Measurements from ENCODE around the gene C6orf89.

DNA sequence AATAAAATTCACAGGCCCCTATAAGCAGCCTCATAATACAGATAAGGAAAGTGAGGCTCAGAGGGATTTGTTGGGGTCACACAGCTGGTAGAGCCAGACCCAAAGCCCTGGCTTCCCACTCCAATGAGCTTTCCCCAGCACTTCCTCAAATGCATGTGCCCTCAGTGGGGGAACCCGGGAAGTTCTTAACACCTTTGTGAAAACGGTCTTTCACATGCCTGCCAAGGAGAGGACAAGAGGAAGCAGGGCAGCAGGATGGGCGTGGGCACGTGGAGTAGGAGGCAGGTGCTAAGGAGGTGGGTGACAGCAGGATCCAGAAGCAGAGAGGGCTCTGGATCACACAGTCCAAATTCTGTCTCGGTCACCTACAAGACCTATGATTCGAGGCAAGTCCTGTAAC is 69.4 kb downstream of the C6orf89 start:
- TF ChIP-seq, protein P1, sequence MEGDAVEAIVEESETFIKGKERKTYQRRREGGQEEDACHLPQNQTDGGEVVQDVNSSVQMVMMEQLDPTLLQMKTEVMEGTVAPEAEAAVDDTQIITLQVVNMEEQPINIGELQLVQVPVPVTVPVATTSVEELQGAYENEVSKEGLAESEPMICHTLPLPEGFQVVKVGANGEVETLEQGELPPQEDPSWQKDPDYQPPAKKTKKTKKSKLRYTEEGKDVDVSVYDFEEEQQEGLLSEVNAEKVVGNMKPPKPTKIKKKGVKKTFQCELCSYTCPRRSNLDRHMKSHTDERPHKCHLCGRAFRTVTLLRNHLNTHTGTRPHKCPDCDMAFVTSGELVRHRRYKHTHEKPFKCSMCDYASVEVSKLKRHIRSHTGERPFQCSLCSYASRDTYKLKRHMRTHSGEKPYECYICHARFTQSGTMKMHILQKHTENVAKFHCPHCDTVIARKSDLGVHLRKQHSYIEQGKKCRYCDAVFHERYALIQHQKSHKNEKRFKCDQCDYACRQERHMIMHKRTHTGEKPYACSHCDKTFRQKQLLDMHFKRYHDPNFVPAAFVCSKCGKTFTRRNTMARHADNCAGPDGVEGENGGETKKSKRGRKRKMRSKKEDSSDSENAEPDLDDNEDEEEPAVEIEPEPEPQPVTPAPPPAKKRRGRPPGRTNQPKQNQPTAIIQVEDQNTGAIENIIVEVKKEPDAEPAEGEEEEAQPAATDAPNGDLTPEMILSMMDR (conservative IDR thresholded peaks at IDR 0.05; ENCODE audit: low read depth, low read length) = no peak
- no peak for TF ChIP-seq EZH2 (IDR thresholded peaks at IDR 0.05; ENCODE audit: borderline replicate concordance, low read depth, low read length, poor library complexity, severe bottlenecking)
